GM19463 (cell line): ENCODE data around the gene NACC2.

Source experiments
- ATAC-seq: cut with Tn5 transposase; IDR thresholded peaks from one replicate; pipeline ENCODE4 v1.9.1; 2021; ENCODE audit warnings: mild to moderate bottlenecking, moderate library complexity; ENCODE audit not compliant: unreplicated experiment

Gene NACC2

GRCh38 chr9:136131629-136132511 lies 36.8 kb upstream of the NACC2 start:
- no peak for ATAC-seq

GRCh38 chr9:136129176-136129575 lies 34.1 kb upstream of the NACC2 start:
- no peak for ATAC-seq

DNA sequence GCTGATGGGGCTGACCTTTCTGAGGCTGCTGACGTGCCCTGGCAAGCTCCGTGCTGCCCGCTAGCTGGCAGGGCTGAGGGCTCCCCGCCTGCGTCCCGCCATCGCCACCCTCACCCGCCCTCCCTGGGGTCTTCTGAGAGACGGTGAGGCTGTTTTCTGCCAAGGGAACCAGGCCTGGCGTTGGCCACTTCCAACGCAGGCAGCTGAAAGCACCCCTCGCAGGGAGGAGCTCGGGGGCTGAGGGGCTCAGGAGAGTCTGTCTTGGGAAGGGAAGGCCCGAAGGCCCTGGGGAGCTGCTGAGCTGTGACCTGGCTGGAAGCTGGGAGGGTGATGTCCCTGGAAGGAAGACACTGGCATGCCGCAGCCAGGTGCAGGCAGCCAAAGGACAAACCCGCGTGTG lies 33.3 kb upstream of the NACC2 start:
- ATAC-seq = no peak

DNA sequence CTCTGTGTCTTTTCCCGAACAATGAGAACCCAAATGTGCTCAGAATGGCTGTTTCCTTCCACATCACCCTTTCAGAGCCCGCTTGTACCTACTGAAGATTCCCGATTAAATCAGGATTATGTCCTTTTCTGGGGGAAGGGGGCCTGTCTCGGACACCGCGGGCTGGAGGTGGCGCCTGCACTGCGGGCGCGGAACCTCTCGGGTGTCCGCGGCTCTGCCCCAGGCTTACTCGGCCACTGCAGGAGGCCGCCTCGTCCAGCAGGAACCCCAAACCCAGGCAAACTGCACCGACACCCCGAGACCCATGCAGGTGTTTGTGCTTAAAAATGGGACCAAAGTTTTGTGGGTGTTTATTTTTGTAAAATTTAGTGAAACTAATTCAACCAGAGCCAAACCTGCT lies 32.2 kb upstream of the NACC2 start:
- ATAC-seq = no peak

DNA sequence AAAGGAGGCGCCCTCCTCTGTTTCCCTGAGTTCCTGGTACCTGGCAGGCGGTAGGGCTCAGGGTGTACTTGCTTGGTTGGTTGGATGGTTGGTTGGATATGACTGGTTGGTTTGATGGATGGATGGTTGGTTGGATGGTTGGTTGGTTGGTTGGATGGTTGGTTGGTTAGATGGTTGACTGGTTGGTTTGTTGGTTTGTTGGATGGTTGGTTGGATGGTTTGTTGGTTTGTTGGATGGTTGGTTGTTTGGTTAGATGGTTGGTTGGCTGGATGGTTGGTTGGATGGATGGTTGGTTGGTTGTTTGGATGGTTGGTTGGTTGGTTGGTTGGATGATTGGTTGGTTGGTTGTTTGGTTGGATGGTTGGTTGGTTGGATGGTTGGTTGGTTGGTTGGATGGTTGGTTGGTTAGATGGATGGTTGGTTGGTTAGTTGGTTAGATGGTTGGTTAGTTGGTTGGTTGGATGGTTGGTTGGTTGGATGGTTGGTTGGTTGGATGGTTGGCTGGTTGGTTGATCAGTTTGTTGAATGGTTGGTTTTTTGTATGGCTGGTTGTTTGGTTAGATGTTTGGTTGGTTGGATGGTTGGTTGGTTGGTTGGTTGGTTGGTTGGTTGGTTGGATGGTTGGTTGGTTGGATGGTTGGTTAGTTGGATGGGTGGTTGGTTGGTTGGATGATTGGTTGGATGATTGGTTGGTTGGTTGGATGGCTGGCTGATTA lies 30.0 kb upstream of the NACC2 start:
- ATAC-seq = no peak

GRCh38 chr9:136122425-136123383 lies 27.6 kb upstream of the NACC2 start:
- no peak for ATAC-seq

GRCh38 chr9:136121801-136122200 lies 26.7 kb upstream of the NACC2 start:
- no peak for ATAC-seq

- no peak for ATAC-seq
Observed at GRCh38 chr9:136120438-136120844, 25.4 kb upstream of the NACC2 start.

GRCh38 chr9:136119883-136120393 lies 24.8 kb upstream of the NACC2 start:
- no peak for ATAC-seq

DNA sequence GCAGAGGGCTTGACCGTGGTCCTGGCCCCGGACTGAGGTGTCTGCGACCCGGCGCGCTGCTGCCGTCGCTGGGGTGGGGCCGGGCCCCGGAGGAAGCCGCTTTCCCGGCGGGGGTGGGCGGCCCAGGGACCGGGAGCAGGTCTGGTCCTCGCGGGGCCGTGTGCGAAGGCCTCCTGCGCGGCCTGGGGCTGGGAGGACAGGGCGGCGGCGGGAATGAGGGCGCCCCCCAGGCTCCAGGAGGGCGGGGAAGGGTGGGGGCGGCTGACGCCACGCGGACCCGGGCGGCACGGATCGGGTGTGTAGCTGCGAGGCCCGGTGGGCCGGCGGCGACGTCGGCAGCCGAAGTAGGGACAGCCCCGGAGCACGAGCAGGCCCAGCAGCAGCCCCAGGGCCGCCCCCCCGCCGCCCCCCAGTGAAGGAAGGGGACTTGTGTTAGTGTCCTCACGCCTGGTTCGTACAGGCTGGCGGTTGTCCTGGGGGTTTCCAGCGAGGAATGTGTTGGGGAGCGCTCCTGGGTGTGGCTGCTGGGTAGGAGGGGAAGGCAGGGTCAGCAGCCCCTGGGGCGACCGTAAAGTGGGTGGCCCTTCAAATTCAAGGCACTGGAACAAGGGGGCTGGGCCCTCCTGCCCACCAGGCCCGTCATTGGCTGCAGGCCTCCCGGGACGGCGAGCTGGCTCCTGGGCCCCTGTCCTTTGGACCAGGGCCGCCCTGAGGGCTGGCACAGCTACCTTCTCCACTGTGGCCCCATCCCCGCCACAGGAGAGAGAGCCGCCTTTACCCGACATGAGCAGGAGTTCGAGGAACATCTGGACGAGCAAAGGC lies 24.2 kb upstream of the NACC2 start:
- ATAC-seq = no peak

DNA sequence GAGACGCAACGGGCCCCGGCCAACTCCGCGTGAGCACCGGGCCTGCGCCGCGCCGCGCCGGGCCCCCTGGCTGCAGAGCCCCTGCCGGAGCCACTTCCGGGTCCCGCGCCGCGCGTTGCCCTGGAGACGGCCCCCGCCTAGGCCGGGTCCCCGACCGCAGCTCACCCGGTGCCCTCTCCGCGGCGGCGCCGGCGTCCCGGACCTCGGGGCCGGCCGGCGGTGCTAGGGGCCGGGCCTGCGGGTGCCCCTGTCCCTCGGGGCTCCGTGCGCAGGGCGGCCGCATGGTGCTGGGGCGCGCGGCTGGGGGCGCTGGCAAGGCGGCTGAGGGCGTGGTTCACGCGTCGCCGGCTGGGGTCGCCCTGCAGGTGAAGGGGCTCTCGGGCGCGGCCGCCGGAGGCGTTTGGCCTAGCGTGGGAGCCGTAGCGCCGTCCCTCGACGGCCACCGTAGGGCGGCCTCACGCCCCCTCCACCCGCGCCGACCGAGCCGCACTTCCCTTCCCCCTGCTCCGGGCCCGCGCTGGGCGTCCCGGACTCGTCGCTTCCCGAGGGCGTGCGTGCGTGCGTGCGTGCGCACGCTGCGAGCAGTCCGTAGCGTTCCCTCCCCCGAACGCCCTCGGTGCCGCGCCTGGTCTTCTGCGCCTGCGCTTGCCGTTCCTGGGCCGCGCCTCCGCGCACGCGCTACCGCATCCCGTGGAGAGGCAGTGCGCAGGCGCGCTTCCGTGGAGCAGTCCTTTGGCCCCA lies 23.4 kb upstream of the NACC2 start, which contains the start of gene TMEM250:
TSS of gene TMEM250 (minus strand) at position 556 of the 741 bp plus-strand sequence. CDS start 1,975 bp downstream, outside the sequence.
- ATAC-seq = peak; percentile 81

DNA sequence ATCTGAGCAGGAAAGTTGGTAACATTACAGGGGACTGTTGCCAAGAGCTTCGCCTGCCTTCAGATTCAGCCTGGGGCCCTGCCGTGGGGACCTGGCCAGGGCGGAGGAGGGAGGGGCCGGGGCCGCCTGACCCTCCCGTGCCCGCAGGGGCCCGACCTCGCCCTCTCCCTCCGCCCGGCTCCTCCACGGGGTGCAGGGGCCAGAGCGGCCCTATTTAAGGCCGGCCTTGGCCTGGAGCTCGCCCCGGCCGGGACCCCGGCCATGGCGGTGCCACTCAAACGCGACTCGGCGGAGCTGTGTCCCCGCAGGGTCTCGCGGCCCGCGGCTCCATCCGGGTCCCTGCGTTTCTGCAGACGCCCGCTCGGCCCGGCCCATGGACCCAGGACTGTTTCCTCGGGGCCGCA lies 22.8 kb upstream of the NACC2 start:
- peak; percentile 8 for ATAC-seq

GRCh38 chr9:136117291-136117915 lies 22.3 kb upstream of the NACC2 start:
- ATAC-seq = no peak

GRCh38 chr9:136116360-136117098 lies 21.4 kb upstream of the NACC2 start:
- ATAC-seq = no peak

DNA sequence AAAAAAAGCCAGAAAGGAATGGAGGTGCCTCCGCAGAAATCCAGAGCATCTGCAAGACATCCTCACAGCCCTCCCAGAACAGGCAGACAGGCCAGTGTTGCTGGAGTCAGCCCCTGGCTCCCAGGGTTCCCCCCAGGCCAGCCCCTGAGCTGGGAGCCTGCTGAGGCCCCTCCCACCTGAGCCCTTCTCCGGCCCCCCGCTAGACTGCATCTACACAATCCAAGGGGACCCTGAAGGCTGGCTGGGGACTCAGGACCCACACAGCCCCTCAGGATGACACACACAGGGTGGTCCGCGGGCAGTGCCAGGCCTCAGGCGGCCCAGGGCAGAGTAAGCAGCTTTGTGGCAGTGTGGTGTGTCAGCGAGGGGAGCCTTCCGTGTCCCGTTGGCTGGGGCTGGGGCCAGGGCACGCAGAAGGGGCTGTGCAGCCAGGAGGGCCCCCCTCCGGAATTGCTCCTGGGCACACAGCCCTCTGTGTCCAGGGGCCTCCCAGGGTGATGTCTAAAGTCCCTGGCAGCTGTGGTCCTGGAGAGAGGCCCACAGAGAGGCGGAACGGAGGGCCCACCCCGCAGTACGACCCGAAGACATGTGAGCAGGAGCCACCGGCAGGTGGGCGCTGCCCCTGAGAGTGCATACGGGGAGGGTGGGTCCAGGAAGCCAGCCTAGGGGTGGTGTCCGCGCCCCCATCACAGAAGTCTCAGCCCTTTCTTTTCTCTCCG lies 20.7 kb upstream of the NACC2 start:
- ATAC-seq = no peak

DNA sequence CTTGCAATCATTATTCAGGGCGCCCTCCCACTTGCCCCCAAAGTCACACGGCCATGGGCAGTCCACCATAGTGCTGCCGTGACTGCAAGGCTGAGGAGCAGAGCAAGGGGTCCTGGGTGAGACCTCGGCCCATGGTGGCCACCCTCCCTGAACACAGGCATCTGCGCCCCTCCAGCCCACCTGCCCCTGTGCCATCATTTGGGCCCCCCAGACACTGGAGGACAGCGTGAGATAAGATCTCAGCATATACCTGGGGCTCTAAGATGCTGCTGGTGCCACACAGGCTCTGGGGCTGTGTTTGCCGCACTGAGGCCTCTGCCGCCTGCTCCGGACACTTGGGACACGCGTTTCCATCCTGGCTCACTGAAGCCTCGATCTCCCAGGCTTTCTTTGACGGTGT lies 20.1 kb upstream of the NACC2 start:
- ATAC-seq = no peak

GRCh38 chr9:136114610-136115009 lies 19.5 kb upstream of the NACC2 start:
- no peak for ATAC-seq
